Progenitor cell of endocrine pancreas (in vitro differentiated cells): ENCODE results near the gene ANAPC1. TPM values are rescaled to one million over a fixed set of nuclear protein-coding genes. Genes with fewer than 3 reads are reported as not detected.
"Not testable (repeated sequence)": the region's sequence is repeated elsewhere in the genome, so short reads cannot be mapped to it uniquely, and the experiment has no call there.

Source experiments
- DNase-seq: peaks from one replicate; pipeline ENCODE4 v3.0.0; 2021; ENCODE audit warnings: low spot score; ENCODE audit not compliant: unreplicated experiment
- H3K27ac Mint-ChIP-seq: 2 replicates; pipeline ENCODE4 v1.8.0; 2021; ENCODE audit warnings: mild to moderate bottlenecking, moderate library complexity, mixed read lengths
- H3K27me3 Mint-ChIP-seq: 2 replicates; pipeline ENCODE4 v1.8.0; 2021; ENCODE audit warnings: mixed read lengths
- H3K36me3 Mint-ChIP-seq: 2 replicates; pipeline ENCODE4 v1.8.0; 2022; ENCODE audit warnings: mixed read lengths; ENCODE audit not compliant: insufficient read depth
- H3K4me1 Mint-ChIP-seq: 2 replicates; pipeline ENCODE4 v1.8.0; 2021; ENCODE audit warnings: low read depth, mixed read lengths
- H3K4me3 Mint-ChIP-seq: 2 replicates; pipeline ENCODE4 v1.8.0; 2021; ENCODE audit warnings: low read depth, mild to moderate bottlenecking, moderate library complexity, mixed read lengths
- H3K9me3 Mint-ChIP-seq: 2 replicates; pipeline ENCODE4 v1.8.0; 2021; ENCODE audit warnings: low read depth, mixed read lengths
- total RNA-seq: library from RNA; stranded (reverse); gene quantifications from 2 replicates; pipeline ENCODE4 v1.2.1, GENCODE V29; 2021
- TF ChIP-seq, protein P1 (sequence below): fragments of 200-600 bp; sonication (generic); IDR thresholded peaks from one replicate; pipeline ENCODE4 v1.5.0; 2021; ENCODE audit warnings: antibody characterized with exemption, mild to moderate bottlenecking; ENCODE audit not compliant: unreplicated experiment

ANAPC1 gene
- total RNA-seq, 1 donor from 2014 or later = 54.9 TPM

DNA sequence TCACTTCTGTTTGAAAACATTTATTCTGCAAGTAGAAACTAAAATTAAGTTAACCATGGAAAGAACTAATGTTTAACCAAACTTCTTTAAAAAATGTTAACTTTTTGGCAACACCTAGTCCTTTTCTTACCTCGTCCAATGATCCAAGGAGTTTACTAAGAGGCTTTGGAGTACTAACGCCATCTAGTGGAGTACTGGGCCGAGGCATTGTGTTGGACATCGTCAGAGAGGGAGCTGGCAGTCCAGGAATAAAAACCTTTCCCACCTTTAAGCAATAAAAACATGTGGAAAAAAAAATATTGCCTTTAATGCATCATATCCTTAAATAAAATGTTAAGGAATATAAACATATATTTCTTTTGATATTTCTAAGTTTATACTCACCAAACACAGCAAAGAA is 33.3 kb downstream of the ANAPC1 start:
- TF ChIP-seq, protein P1, sequence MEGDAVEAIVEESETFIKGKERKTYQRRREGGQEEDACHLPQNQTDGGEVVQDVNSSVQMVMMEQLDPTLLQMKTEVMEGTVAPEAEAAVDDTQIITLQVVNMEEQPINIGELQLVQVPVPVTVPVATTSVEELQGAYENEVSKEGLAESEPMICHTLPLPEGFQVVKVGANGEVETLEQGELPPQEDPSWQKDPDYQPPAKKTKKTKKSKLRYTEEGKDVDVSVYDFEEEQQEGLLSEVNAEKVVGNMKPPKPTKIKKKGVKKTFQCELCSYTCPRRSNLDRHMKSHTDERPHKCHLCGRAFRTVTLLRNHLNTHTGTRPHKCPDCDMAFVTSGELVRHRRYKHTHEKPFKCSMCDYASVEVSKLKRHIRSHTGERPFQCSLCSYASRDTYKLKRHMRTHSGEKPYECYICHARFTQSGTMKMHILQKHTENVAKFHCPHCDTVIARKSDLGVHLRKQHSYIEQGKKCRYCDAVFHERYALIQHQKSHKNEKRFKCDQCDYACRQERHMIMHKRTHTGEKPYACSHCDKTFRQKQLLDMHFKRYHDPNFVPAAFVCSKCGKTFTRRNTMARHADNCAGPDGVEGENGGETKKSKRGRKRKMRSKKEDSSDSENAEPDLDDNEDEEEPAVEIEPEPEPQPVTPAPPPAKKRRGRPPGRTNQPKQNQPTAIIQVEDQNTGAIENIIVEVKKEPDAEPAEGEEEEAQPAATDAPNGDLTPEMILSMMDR = peak; percentile 57
- H3K27ac Mint-ChIP-seq, H3K36me3 Mint-ChIP-seq, H3K4me1 Mint-ChIP-seq, H3K4me3 Mint-ChIP-seq, H3K9me3 Mint-ChIP-seq, H3K27me3 Mint-ChIP-seq: not testable (repeated sequence)
- peak; percentile 27 for DNase-seq

DNA sequence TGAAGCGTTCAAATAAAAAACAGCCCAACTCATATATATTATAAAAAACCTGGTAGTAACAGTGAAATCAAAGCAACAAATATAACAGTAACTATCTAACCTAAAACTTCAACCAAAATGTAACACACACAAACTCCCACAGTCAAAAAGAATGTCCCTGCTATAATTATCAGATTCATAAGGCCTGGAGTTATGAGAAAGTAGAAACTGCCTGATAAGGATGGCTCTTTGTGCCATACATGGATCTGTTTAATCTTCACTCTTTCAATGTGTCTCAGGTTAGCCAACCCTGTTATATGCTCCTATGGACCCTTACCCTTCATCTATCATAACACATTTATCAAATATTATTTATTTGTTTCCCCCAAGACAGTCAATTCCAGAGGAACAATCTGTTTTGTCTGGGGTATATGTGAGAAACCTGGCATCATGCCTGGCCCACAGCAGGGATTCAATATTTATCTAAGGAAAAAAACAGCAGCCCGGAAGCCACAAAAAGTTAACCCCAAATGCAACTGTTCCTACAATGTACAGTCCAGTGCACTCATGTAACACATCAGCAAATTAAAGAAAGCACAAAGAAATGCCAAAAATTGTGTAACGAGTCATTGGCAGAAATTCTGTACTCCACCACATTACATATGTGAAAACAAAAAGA is 44.2 kb downstream of the ANAPC1 start:
- H3K27me3 Mint-ChIP-seq, H3K27ac Mint-ChIP-seq, H3K4me3 Mint-ChIP-seq, H3K36me3 Mint-ChIP-seq, H3K9me3 Mint-ChIP-seq, H3K4me1 Mint-ChIP-seq, DNase-seq: not testable (repeated sequence)

DNA sequence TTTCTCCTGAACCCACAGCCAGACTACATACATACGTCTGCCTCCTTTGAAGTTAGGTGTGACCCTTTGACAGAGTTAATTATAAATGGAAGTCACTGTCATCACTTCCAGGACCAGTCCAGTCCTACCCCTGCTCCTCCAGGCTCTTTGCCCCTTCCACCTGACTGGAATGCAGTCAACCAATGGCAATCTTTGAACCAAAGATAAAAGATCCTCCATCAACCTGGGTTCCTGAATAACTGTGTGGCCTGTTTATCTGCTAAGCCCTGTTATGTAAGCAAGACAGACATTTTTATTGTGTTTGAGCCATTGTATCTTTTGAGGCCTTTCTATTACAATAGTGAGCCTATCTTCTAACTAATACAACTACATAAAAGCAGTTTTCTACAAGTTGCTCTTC is 45.0 kb downstream of the ANAPC1 start:
- DNase-seq, H3K9me3 Mint-ChIP-seq, H3K27me3 Mint-ChIP-seq, H3K4me3 Mint-ChIP-seq, H3K36me3 Mint-ChIP-seq, H3K4me1 Mint-ChIP-seq: not testable (repeated sequence)
- H3K27ac Mint-ChIP-seq = peak overlapping the region; percentile 74

DNA sequence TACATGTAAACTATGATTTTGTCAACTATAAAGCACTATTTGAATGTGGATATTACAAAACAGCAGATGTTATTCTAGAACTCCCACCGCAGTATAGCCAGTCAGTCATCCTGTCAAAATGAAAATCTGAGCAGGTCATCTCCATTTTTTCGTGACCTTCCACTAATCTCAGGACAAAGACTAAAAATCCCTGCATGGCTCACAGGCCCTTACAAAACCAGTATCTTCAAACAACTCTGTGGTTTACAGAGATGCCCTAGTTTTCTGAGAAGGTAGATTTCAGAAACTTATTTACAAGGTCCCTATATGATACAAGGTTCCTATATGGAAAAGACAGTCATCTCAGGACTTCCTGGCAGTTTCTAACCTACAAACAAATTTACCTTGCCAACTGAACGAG is 49.8 kb downstream of the ANAPC1 start:
- not testable (repeated sequence) for H3K27ac Mint-ChIP-seq, H3K36me3 Mint-ChIP-seq, DNase-seq

DNA sequence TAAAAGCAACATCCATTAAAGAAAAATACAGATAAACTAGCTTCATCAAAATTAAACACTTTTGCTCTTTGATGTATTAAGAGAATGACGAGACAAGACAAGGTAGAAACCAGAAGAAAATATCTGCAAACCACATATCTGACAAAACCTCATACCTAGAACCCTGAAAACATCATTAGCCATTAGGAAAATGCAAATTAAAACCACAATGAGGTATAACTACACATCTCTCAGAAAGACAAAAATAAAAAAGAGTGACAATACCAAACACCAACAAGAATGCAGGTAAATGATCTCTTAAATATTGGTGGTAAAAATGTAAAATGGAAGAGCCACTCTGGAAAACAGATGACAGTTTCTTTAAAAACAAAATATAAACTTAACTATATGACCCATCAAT is 53.5 kb downstream of the ANAPC1 start:
- H3K36me3 Mint-ChIP-seq = peaks cover 23% of the 10 kb centered on the region
- H3K4me3 Mint-ChIP-seq, H3K27me3 Mint-ChIP-seq, H3K9me3 Mint-ChIP-seq, DNase-seq, H3K27ac Mint-ChIP-seq, H3K4me1 Mint-ChIP-seq: not testable (repeated sequence)

More for the DNA sequence above, 49.8 kb downstream of the ANAPC1 start:
- not testable (repeated sequence) for H3K27me3 Mint-ChIP-seq, H3K9me3 Mint-ChIP-seq, H3K4me1 Mint-ChIP-seq, H3K4me3 Mint-ChIP-seq

DNA sequence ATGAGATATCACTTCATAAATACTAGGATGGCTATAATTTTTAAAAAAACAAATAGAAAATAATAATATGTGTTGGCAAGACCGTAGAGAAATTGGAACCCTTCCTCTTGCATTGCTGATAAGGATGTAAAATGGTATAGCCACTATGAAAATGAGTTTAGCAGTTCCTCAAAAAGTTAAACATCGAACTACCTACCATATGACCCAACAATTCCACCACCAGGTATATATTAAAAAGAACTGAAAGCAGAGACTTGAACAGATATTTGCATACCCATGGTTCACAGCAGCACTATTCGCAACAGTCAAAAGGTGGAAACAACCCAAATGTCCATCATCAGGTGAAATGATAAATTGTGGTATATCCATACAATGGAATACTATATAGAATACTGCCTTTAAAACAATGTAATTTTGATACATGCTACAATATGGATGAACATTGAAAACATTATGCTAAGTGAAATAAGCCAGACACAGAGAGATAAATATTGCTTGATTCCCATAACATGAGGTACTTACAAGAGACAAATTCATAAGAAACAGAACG is 55.7 kb downstream of the ANAPC1 start:
- not testable (repeated sequence) for H3K9me3 Mint-ChIP-seq, H3K27ac Mint-ChIP-seq, H3K4me1 Mint-ChIP-seq, H3K4me3 Mint-ChIP-seq, DNase-seq, H3K27me3 Mint-ChIP-seq
- H3K36me3 Mint-ChIP-seq = peaks cover 22% of the 10 kb centered on the region

DNA sequence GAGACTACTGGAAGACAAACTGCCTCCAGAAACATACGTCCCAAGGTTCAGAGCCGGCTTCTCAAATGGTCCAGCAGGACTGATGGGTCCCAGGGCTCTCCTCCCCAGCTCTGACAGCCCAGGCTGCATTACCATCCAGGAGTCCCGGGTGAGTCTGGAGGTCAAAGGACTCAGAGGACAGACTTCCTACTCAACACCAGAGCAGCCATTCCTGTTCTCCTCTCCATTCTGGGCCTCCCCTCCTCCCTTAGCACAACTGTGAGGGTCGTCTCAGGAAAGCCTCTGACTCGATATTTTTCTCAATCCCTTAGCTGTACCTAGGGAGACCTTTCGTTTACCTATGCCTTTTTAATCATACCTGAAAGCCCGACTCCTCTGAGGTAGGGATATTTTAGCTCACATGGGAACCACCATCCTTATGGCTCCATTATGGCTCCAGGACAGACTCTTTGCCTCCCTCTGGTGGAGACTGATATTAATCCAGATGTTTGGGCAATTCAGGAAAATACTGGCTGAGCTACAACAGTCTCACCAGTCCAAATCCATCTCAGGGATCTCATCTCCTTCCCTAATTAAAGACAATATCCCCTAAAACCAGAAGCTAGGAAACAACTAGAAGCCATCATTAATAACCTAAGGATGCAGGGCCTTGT is 70.9 kb downstream of the ANAPC1 start:
- not testable (repeated sequence) for H3K27me3 Mint-ChIP-seq, H3K4me1 Mint-ChIP-seq

DNA sequence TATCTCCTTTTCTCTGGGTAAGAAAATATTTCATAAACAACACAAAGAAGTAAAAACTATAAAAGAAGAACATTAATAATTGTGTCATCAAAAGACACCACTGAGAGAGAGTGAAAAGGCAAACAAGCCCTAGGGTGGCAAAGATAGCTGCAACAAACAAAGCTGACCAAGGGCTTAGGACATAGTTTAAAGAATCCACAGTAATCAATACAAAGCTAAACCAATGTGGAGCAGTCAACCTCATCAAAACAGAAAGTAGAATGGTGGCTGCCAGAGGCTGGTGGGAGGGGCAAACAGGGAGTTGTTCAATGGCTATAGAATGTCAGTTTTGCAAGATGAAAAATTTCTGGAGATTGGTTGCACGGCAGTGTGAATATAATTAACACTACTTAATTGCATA is 93.4 kb downstream of the ANAPC1 start:
- H3K9me3 Mint-ChIP-seq, H3K27ac Mint-ChIP-seq, H3K4me1 Mint-ChIP-seq, DNase-seq, H3K36me3 Mint-ChIP-seq, H3K27me3 Mint-ChIP-seq, H3K4me3 Mint-ChIP-seq: not testable (repeated sequence)

More for the DNA sequence above, 70.9 kb downstream of the ANAPC1 start:
- DNase-seq, H3K27ac Mint-ChIP-seq, H3K4me3 Mint-ChIP-seq, H3K36me3 Mint-ChIP-seq, H3K9me3 Mint-ChIP-seq: not testable (repeated sequence)
- TF ChIP-seq, protein P1 = peak; percentile 19

DNA sequence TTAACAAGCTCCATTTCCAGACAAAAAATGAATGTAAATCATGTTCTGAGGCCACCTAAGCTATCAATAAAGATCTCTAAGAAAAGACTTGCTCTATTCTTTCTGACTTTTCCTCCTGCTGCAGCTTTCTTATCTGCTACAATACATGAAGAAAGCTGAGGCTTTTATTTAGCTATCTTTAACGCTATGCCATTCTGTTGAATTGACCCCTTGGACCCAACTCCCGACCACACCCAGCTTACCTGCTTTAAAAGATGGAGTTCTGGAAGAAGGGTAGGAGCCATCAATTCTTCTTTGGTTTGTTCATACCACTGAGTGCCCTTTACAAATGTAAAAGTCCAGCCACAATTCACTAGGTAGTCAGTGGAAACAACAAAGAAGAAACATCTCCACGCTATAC is 99.9 kb downstream of the ANAPC1 start:
- not testable (repeated sequence) for H3K4me3 Mint-ChIP-seq, H3K4me1 Mint-ChIP-seq, H3K27me3 Mint-ChIP-seq, H3K36me3 Mint-ChIP-seq, DNase-seq, H3K27ac Mint-ChIP-seq, H3K9me3 Mint-ChIP-seq

DNA sequence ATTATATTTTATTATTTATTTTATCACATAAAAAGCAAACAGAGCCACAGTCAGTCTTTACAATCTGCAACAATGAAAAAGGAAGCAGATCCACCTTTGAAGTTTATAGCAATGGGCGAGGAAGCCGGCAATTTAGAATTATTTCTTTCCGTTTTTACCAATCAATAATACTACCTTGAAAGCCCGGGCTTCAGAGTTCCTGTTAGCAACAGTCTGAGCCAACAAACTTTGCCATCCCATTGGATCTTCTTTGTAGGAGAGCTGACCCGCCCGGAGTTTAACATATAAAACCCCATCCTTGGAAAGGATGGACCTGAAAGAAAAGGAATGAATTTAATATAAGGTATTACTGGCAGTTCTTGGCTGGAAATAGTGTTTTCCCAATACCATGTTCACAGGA is 101.8 kb downstream of the ANAPC1 start:
- not testable (repeated sequence) for DNase-seq, H3K9me3 Mint-ChIP-seq, H3K27ac Mint-ChIP-seq, H3K27me3 Mint-ChIP-seq, H3K4me1 Mint-ChIP-seq, H3K36me3 Mint-ChIP-seq, H3K4me3 Mint-ChIP-seq

DNA sequence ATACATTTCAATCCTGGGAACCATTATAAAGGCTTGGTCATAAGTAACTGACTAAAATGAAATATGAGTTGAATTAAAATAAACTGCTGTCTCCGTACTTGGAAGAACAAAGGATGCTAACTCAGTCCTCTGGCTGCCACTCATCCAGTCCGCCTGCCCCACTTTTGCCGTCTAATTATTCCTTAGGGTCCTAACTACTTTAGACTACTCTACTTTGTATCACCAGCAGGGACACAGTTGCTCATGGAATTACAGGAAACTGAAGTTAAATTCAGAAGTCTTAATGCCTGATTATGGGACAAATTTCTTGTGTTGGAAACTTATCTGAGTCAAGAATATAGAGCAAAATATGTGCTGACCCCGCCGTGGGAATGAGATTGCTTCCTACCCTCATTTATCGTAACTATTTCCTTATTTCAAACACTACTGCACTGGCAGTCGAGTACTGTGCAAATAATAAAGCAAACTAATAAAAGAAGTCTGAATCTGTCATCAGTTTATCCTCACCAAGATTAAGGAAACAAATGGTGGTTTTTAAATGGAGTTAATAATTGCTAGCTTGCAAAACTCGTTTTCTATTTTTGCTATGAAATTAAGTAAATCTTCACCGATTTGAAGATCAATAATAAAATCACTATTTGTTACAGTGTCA is 102.4 kb downstream of the ANAPC1 start:
- H3K27ac Mint-ChIP-seq, H3K9me3 Mint-ChIP-seq, DNase-seq, H3K36me3 Mint-ChIP-seq, H3K4me1 Mint-ChIP-seq, H3K27me3 Mint-ChIP-seq, H3K4me3 Mint-ChIP-seq: not testable (repeated sequence)
